ENCODE data around the gene ZFC3H1. TPM values are rescaled to one million over a fixed set of nuclear protein-coding genes. Genes with fewer than 3 reads are reported as not detected.
A peak's percentile ranks its signal among the peaks of the same experiment; 100 is the strongest.
"Not testable (repeated sequence)": the region's sequence is repeated elsewhere in the genome, so short reads cannot be mapped to it uniquely, and the experiment has no call there.

ZFC3H1 gene
- total RNA-seq, 3 donors from 2014 or later (not counting 1 experiment from before 2014, with no cell fraction given): 158 to 164 (median 164) TPM

DNA sequence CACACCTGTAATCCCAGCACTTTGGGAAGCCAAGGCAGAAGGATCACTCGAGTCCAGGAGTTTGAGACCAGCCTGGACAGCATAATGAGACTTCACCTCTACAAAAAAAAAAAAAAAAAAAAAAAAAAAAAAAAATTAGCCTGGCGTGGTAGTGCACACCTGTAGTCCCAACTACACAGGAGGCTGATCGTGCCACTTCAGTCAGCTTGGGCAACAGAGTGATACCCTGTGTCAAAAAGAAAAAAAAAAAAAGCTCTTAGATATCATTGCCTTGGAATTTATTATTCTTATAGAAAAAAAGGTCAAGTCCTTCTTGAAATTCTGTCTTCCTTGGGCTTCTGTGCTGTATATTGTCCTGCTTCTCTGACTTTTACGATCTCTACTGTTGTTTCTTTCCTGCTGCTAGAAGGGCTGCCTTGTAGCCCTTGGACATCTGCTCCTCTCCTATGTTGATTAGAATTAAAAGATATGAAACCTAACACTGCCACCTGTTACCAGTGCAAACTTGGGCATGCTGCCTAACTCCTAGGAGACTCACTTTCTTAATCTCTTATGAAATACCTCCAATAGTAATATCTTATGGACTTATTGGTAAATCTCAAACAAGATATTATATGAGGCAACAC is 28.0 kb upstream of the ZFC3H1 start:
- peaks cover 17 to 34% of the 10 kb centered on the region in 2 donors for H3K4me1 Mint-ChIP-seq
- no peak overlapping the region for H3K27ac Mint-ChIP-seq
- 89% methylated on average over 2 of the region's 4 CpGs for WGBS (ENCODE audit: insufficient coverage)
- no peak overlapping the region for H3K4me3 Mint-ChIP-seq
- intact Hi-C loops (cut with micrococcal nuclease): no loop called here
- Histone ChIP-seq H3K4me1 (ENCODE audit: control insufficient read depth, insufficient read depth, low read length) (peaks cover 13% of the 10 kb centered on the region), H3K4me3 (ENCODE audit: low read length) (no peak overlapping the region), H3K27me3 (ENCODE audit: control insufficient read depth, insufficient read depth, low read length) (no peaks in the 10 kb centered on the region), H3K36me3 (ENCODE audit: control insufficient read depth, insufficient read depth, low read length) (peaks cover 5% of the 10 kb centered on the region), H3K9me3 (ENCODE audit: control insufficient read depth, insufficient read depth, low read length) (no peaks in the 10 kb centered on the region), H3K27ac (ENCODE audit: low read length) (no peak overlapping the region)
- no peaks in the 10 kb centered on the region for H3K9me3 Mint-ChIP-seq
- DNase-seq (no peak), ATAC-seq (no peak)
- TF ChIP-seq, protein P1, sequence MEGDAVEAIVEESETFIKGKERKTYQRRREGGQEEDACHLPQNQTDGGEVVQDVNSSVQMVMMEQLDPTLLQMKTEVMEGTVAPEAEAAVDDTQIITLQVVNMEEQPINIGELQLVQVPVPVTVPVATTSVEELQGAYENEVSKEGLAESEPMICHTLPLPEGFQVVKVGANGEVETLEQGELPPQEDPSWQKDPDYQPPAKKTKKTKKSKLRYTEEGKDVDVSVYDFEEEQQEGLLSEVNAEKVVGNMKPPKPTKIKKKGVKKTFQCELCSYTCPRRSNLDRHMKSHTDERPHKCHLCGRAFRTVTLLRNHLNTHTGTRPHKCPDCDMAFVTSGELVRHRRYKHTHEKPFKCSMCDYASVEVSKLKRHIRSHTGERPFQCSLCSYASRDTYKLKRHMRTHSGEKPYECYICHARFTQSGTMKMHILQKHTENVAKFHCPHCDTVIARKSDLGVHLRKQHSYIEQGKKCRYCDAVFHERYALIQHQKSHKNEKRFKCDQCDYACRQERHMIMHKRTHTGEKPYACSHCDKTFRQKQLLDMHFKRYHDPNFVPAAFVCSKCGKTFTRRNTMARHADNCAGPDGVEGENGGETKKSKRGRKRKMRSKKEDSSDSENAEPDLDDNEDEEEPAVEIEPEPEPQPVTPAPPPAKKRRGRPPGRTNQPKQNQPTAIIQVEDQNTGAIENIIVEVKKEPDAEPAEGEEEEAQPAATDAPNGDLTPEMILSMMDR (IDR thresholded peaks at IDR 0.05): no peak
- H3K27me3 Mint-ChIP-seq (ENCODE audit: low read depth in 2 of 2): no peaks in the 10 kb centered on the region
- no peaks in the 10 kb centered on the region for H3K36me3 Mint-ChIP-seq

DNA sequence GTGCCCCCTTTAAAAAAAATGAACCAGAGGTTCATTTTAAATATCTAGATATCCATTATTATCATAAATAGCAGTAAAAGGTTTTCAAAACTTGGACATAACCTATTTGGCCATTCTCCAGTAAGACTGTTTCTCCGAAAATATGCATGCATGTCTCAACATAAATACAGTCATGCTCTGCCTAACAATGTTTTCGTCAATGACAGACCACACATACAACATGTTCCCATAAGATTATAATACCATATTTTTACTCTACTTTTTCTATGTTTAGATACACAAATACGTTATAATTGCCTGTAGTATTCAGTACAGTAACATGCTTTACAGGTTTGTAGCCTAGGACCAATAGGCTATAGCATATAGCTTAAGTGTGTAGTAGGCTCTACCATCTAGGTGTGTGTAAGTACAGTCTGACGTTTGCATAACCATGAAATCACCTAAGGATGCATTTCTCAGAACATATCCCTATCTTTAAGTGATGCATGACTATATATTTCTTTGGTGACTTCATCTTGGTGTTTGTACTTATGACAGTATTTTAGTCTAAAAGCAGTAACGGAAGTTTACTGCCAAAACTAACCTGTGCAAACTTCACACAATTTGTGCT is 25.4 kb upstream of the ZFC3H1 start:
- no peak for DNase-seq
- H3K36me3 ChIP-seq (ENCODE audit: control insufficient read depth, insufficient read depth, low read length): peaks cover 4% of the 10 kb centered on the region
- no peak overlapping the region for H3K27ac Mint-ChIP-seq
- no peaks in the 10 kb centered on the region for H3K9me3 ChIP-seq (ENCODE audit: control insufficient read depth, insufficient read depth, low read length)
- H3K27me3 ChIP-seq (ENCODE audit: control insufficient read depth, insufficient read depth, low read length): no peaks in the 10 kb centered on the region
- WGBS (ENCODE audit: insufficient coverage): 91% methylated on average over 4 of the region's 5 CpGs
- no peaks in the 10 kb centered on the region for H3K9me3 Mint-ChIP-seq
- no peaks in the 10 kb centered on the region for H3K27me3 Mint-ChIP-seq (ENCODE audit: low read depth in 2 of 2)
- H3K36me3 Mint-ChIP-seq: no peaks in the 10 kb centered on the region
- intact Hi-C loops (cut with micrococcal nuclease): no loop called here
- TF ChIP-seq, protein P1 (IDR thresholded peaks at IDR 0.05): no peak
- H3K27ac ChIP-seq (ENCODE audit: low read length): no peak overlapping the region
- H3K4me3 ChIP-seq (ENCODE audit: low read length): no peak overlapping the region
- H3K4me3 Mint-ChIP-seq: no peak overlapping the region
- H3K4me1 Mint-ChIP-seq: peaks cover 22 to 37% of the 10 kb centered on the region in 2 donors
- peaks cover 17% of the 10 kb centered on the region for H3K4me1 ChIP-seq (ENCODE audit: control insufficient read depth, insufficient read depth, low read length)
- no peak for ATAC-seq

DNA sequence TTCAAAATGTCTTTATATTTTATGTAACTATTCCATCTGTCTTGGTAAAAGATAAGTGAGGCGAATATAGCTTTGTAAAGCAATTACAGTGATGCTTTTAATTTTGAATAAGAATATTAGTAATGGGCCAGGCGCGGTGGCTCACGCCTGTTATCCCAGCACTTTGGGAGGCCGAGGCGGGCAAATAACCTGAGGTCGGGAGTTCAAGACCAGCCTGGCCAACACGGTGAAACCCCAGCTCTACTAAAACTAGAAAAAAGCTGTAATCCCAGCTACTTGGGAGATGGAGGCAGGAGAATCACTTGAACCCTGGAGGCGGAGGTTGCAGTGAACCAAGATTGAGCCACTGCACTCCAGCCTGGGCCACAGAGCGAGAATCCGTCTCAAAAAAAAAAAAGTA is 23.5 kb upstream of the ZFC3H1 start:
- WGBS (ENCODE audit: insufficient coverage): 87% methylated on average over 11 of the region's 11 CpGs
- H3K9me3 ChIP-seq (ENCODE audit: control insufficient read depth, insufficient read depth, low read length); H3K9me3 Mint-ChIP-seq; DNase-seq; ATAC-seq; H3K36me3 ChIP-seq (ENCODE audit: control insufficient read depth, insufficient read depth, low read length); H3K27me3 Mint-ChIP-seq (ENCODE audit: low read depth in 2 of 2); H3K27me3 ChIP-seq (ENCODE audit: control insufficient read depth, insufficient read depth, low read length); H3K36me3 Mint-ChIP-seq: not testable (repeated sequence)
- H3K4me1 ChIP-seq (ENCODE audit: control insufficient read depth, insufficient read depth, low read length): peaks cover 17% of the 10 kb centered on the region
- Mint-ChIP-seq H3K4me1 (peaks cover 22 to 33% of the 10 kb centered on the region in 2 donors), H3K4me3 (peak overlapping the region; percentile 38), H3K27ac (peak overlapping the region; percentile 94 to 96)
- peak overlapping the region; percentile 90 for H3K4me3 ChIP-seq (ENCODE audit: low read length)
- H3K27ac ChIP-seq (ENCODE audit: low read length): peak overlapping the region; percentile 15
- intact Hi-C loops (cut with micrococcal nuclease): loop anchor here (2.0 kb wide), 1 partner anchor 68 kb away; the partner anchor contains the start of gene RAB21

DNA sequence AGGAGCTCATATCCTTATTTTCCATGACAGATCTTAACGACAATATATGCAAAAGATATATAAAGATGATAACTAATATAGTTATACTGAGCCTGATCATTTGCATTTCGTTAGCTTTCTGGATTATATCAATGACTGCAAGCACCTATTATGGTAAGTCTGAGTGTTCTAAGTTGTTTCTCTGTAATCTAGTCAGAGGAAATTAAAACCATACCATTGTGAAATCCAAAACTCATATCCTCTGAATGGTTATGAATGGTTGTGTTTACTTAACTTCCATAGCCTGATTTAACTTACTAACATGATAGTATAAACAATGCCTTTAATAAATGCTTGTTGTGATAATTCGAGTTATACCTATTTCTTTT is 23.0 kb upstream of the ZFC3H1 start:
- DNase-seq: no peak
- H3K27me3 ChIP-seq (ENCODE audit: control insufficient read depth, insufficient read depth, low read length): no peaks in the 10 kb centered on the region
- Mint-ChIP-seq H3K4me3 (peak overlapping the region; percentile 97), H3K36me3 (no peaks in the 10 kb centered on the region), H3K4me1 (peaks cover 22 to 33% of the 10 kb centered on the region in 2 donors), H3K9me3 (no peaks in the 10 kb centered on the region), H3K27ac (peak overlapping the region; percentile 94 to 96), H3K27me3 (ENCODE audit: low read depth in 2 of 2) (peaks cover 0 to 3% of the 10 kb centered on the region in 2 donors)
- no peak for ATAC-seq
- WGBS (ENCODE audit: insufficient coverage): no CpG with 5 or more reads among the region's 3 CpGs
- H3K9me3 ChIP-seq (ENCODE audit: control insufficient read depth, insufficient read depth, low read length): no peaks in the 10 kb centered on the region
- peak overlapping the region; percentile 81 for H3K27ac ChIP-seq (ENCODE audit: low read length)
- H3K36me3 ChIP-seq (ENCODE audit: control insufficient read depth, insufficient read depth, low read length): peaks cover 2% of the 10 kb centered on the region
- peak overlapping the region; percentile 90 for H3K4me3 ChIP-seq (ENCODE audit: low read length)
- intact Hi-C loops (cut with micrococcal nuclease): loop anchor here (1.0 to 2.0 kb wide), 2 partner anchors 22 to 68 kb away; partner anchors contain the start of genes RAB21 and THAP2
- TF ChIP-seq, protein P1 (IDR thresholded peaks at IDR 0.05): no peak
- peaks cover 17% of the 10 kb centered on the region for H3K4me1 ChIP-seq (ENCODE audit: control insufficient read depth, insufficient read depth, low read length)
